HL-60 (cell line): ENCODE measurements around the gene LRRC15.

Experiments used
- DNase-seq, 2 experiments: peaks; one replicate each; pipeline ENCODE4 v3.0.0-alpha.2; 2010 to 2020; ENCODE audit warnings: low read depth in 1 of 2, low spot score in 1 of 2
- H3K27ac ChIP-seq: fragments of 250-450 bp; sonication (Bioruptor Pico); replicated peaks from 2 replicates; pipeline ENCODE4 v1.5.1; 2020; ENCODE audit warnings: mild to moderate bottlenecking, moderate library complexity
- H3K27me3 ChIP-seq: fragments of 250-450 bp; sonication (Bioruptor Pico); 2 replicates; pipeline ENCODE4 v1.5.1; 2021; ENCODE audit warnings: mild to moderate bottlenecking, moderate library complexity; ENCODE audit not compliant: insufficient read depth, poor library complexity, severe bottlenecking
- H3K4me3 ChIP-seq: replicated peaks from 2 replicates; pipeline ENCODE4 v1.5.1; 2011; ENCODE audit warnings: mild to moderate bottlenecking, control low read depth, low read length; ENCODE audit not compliant: insufficient read depth
- CTCF ChIP-seq: IDR thresholded peaks from one replicate; pipeline ENCODE4 v1.5.1; 2011; ENCODE audit warnings: low read length, control low read depth, inconsistent platforms; ENCODE audit not compliant: insufficient read depth
- GABPA ChIP-seq: IDR thresholded peaks from 2 replicates; pipeline ENCODE4 v1.6.1; 2012; ENCODE audit warnings: low read depth
- POLR2AphosphoS5 ChIP-seq: IDR thresholded peaks from 2 replicates; pipeline ENCODE4 v1.6.1; 2012; ENCODE audit warnings: low read depth
- REST ChIP-seq: IDR thresholded peaks from 2 replicates; pipeline ENCODE4 v1.6.1; 2012; ENCODE audit warnings: low read depth; ENCODE audit not compliant: insufficient replicate concordance
- SPI1 ChIP-seq: IDR thresholded peaks from 2 replicates; pipeline ENCODE4 v1.6.1; 2012; ENCODE audit warnings: low read depth, mild to moderate bottlenecking, borderline replicate concordance

The LRRC15 gene

GRCh38 chr3:194384156-194384555, 14.6 kb upstream of the LRRC15 start:
- H3K27ac ChIP-seq, result no peak overlapping the region
- DNase-seq, result no peak
- no peak overlapping the region for H3K4me3 ChIP-seq
- peaks cover 10% of the 10 kb centered on the region for H3K27me3 ChIP-seq
- TF ChIP-seq GABPA, result no peak
- TF ChIP-seq POLR2AphosphoS5, result no peak
- no peak for TF ChIP-seq REST
- no peak for TF ChIP-seq CTCF
- TF ChIP-seq SPI1, result no peak

- Histone ChIP-seq H3K4me3 (no peak overlapping the region), H3K27me3 (peaks cover 10% of the 10 kb centered on the region), H3K27ac (no peak overlapping the region)
- no peak for TF ChIP-seq REST
- DNase-seq, result no peak
Observed at GRCh38 chr3:194383276-194383940, 13.9 kb upstream of the LRRC15 start.

GRCh38 chr3:194382892-194383223, 13.3 kb upstream of the LRRC15 start:
- Histone ChIP-seq H3K27ac (no peak overlapping the region), H3K27me3 (peaks cover 10% of the 10 kb centered on the region)
- no peak for TF ChIP-seq POLR2AphosphoS5
- TF ChIP-seq SPI1, result no peak
- no peak for TF ChIP-seq GABPA
- TF ChIP-seq REST, result no peak

GRCh38 chr3:194382196-194382891, 12.8 kb upstream of the LRRC15 start:
- H3K27ac ChIP-seq, result no peak overlapping the region
- peaks cover 10% of the 10 kb centered on the region for H3K27me3 ChIP-seq
- TF ChIP-seq POLR2AphosphoS5 (no peak), SPI1 (no peak), CTCF (no peak), REST (no peak), GABPA (no peak)
- no peak for DNase-seq
- H3K4me3 ChIP-seq, result no peak overlapping the region

More at GRCh38 chr3:194382892-194383223, 13.3 kb upstream of the LRRC15 start:
- H3K4me3 ChIP-seq, result no peak overlapping the region
- no peak for DNase-seq
